GM23248 (cell line): ENCODE measurements around the gene GLIPR1L2. TPM values are rescaled to one million over a fixed set of nuclear protein-coding genes. Genes with fewer than 3 reads are reported as not detected.
A peak's percentile ranks its signal among the peaks of the same experiment; 100 is the strongest.
"Not testable (repeated sequence)": the region's sequence is repeated elsewhere in the genome, so short reads cannot be mapped to it uniquely, and the experiment has no call there.

Experiments
- DNase-seq: peaks from one replicate; pipeline ENCODE4 v3.0.0-alpha.2; 2015
- H2AFZ ChIP-seq: fragments of 200-600 bp; sonication (generic); 2 replicates; pipeline ENCODE4 v1.6.1; 2016; ENCODE audit warnings: antibody characterized with exemption
- H3F3A ChIP-seq: fragments of 200-600 bp; sonication (generic); 2 replicates; pipeline ENCODE4 v1.6.1; 2016; ENCODE audit warnings: mild to moderate bottlenecking, antibody characterized with exemption, mixed run types; ENCODE audit not compliant: insufficient read depth
- H3K27ac ChIP-seq: fragments of 200-600 bp; sonication (generic); 2 replicates; pipeline ENCODE4 v1.5.1; 2016; ENCODE audit warnings: mild to moderate bottlenecking
- H3K27me3 ChIP-seq: fragments of 200-600 bp; sonication (generic); replicated peaks from 2 replicates; pipeline ENCODE4 v1.6.1; 2016; ENCODE audit warnings: mild to moderate bottlenecking; ENCODE audit not compliant: insufficient read depth
- H3K36me3 ChIP-seq: fragments of 200-600 bp; sonication (generic); 2 replicates; pipeline ENCODE4 v1.6.1; 2016; ENCODE audit warnings: low read depth, mild to moderate bottlenecking
- H3K4me1 ChIP-seq: fragments of 200-600 bp; sonication (generic); 2 replicates; pipeline ENCODE4 v1.6.1; 2016; ENCODE audit warnings: mild to moderate bottlenecking; ENCODE audit not compliant: insufficient read depth
- H3K4me2 ChIP-seq: fragments of 200-600 bp; sonication (generic); one replicate; pipeline ENCODE4 v1.6.1; 2016; ENCODE audit warnings: mild to moderate bottlenecking; ENCODE audit not compliant: unreplicated experiment
- H3K4me3 ChIP-seq: fragments of 200-600 bp; sonication (generic); 2 replicates; pipeline ENCODE4 v1.5.1; 2016; ENCODE audit warnings: mild to moderate bottlenecking
- H3K79me2 ChIP-seq: fragments of 200-600 bp; sonication (generic); 2 replicates; pipeline ENCODE4 v1.6.1; 2016; ENCODE audit warnings: mild to moderate bottlenecking; ENCODE audit not compliant: insufficient read depth
- H3K9ac ChIP-seq: fragments of 200-600 bp; sonication (generic); 2 replicates; pipeline ENCODE4 v1.6.1; 2016; ENCODE audit warnings: mild to moderate bottlenecking
- H3K9me2 ChIP-seq: fragments of 200-600 bp; sonication (generic); 2 replicates; pipeline ENCODE4 v1.6.1; 2016; ENCODE audit warnings: mixed run types, mild to moderate bottlenecking, moderate library complexity; ENCODE audit not compliant: insufficient read depth
- H3K9me3 ChIP-seq: fragments of 200-600 bp; sonication (generic); one replicate; pipeline ENCODE4 v1.6.1; 2017; ENCODE audit warnings: low read depth
- H4K20me1 ChIP-seq: fragments of 200-600 bp; sonication (generic); 2 replicates; pipeline ENCODE4 v1.6.0; 2016; ENCODE audit not compliant: insufficient read depth
- EZH2 ChIP-seq: fragments of 200-600 bp; sonication (generic); IDR thresholded peaks from 2 replicates; pipeline ENCODE4 v1.6.1; 2018; ENCODE audit warnings: antibody characterized with exemption, mild to moderate bottlenecking; ENCODE audit not compliant: insufficient read depth, poor library complexity, severe bottlenecking
- EZH2phosphoT487 ChIP-seq: fragments of 200-600 bp; sonication (generic); IDR thresholded peaks from 2 replicates; pipeline ENCODE4 v1.6.1; 2018; ENCODE audit warnings: antibody characterized with exemption, moderate library complexity, mild to moderate bottlenecking, low read depth; ENCODE audit not compliant: insufficient read depth
- WGBS, 2 experiments: methylation state at CpG; one replicate each; pipeline ENCODE4 v1.1.6; 2015 to 2017; ENCODE audit warnings: low lambda C conversion rate in 2 of 2, low coverage in 1 of 2; ENCODE audit errors: missing lambda C conversion rate in 2 of 2; 5-methylcytosine and 5-hydroxymethylcytosine counted together
- in situ Hi-C: fragments of 300-500 bp; cut with MboI; formaldehyde crosslinking; loops from 2 replicates; pipeline ENCODE4 v1.15.0; 2020
- polyA plus RNA-seq: library from polyadenylated mRNA; unstranded; fragments of >200 nt; fragmentation: Nextera tagmentation; extraction: Ambion mirVana; gene quantifications from 2 replicates; pipeline ENCODE4 v1.2.1, GENCODE V29; 2016
- total RNA-seq: library from RNA; depleted of rRNA; stranded (reverse); fragments of >200 nt; shearing (Covaris generic); gene quantifications from 2 replicates; pipeline ENCODE4 v1.2.3, GENCODE V29; 2014

GLIPR1L2 gene
- total and polyA plus RNA-seq, 2 experiments from 2014 or later: 1.6 to 2.1 TPM

- H3K9ac ChIP-seq: no peak overlapping the region
- H3K27me3 ChIP-seq: no peaks in the 10 kb centered on the region
- H2AFZ ChIP-seq: no peak overlapping the region
- H3K9me2 ChIP-seq: peaks cover 6% of the 10 kb centered on the region; the same call in 1 of the 2 replicates
- DNase-seq: peak; percentile 46
- H4K20me1 ChIP-seq: no peaks in the 10 kb centered on the region
- H3F3A ChIP-seq: peaks cover 35% of the 10 kb centered on the region
- no peaks in the 10 kb centered on the region for H3K36me3 ChIP-seq
- no peak overlapping the region for H3K27ac ChIP-seq
- in situ Hi-C loops: no loop called here
- peaks cover 40% of the 10 kb centered on the region for H3K4me1 ChIP-seq
- TF ChIP-seq EZH2phosphoT487 (no peak), EZH2 (no peak)
- H3K4me2 ChIP-seq: peak overlapping the region; percentile 13
- no peaks in the 10 kb centered on the region for H3K9me3 ChIP-seq
- H3K79me2 ChIP-seq: no peaks in the 10 kb centered on the region
- no peak overlapping the region for H3K4me3 ChIP-seq
These were observed 49.0 kb downstream of the GLIPR1L2 start for GRCh38 chr12:75439930-75440329.

GRCh38 chr12:75441687-75442449 is 51.0 kb downstream of the GLIPR1L2 start:
- H3K9me3 ChIP-seq, H3K9ac ChIP-seq, H3K4me3 ChIP-seq, H3K9me2 ChIP-seq, H3K27me3 ChIP-seq, H4K20me1 ChIP-seq, in situ Hi-C loops, H2AFZ ChIP-seq, H3K4me2 ChIP-seq, DNase-seq, H3K36me3 ChIP-seq, H3K27ac ChIP-seq, H3K79me2 ChIP-seq: not testable (repeated sequence)
- Histone ChIP-seq H3K4me1 (peaks cover 55% of the 10 kb centered on the region), H3F3A (peaks cover 36% of the 10 kb centered on the region)
- WGBS, 2 experiments: 63 to 83% methylated on average over 4 of the region's 4 CpGs

GRCh38 chr12:75442454-75442853 is 51.6 kb downstream of the GLIPR1L2 start:
- H3K9ac ChIP-seq, DNase-seq, H3K79me2 ChIP-seq, in situ Hi-C loops, H3K27me3 ChIP-seq, H3K9me2 ChIP-seq, H3K36me3 ChIP-seq, H3K4me2 ChIP-seq, H2AFZ ChIP-seq, H4K20me1 ChIP-seq, H3K4me3 ChIP-seq, H3K9me3 ChIP-seq, H3K27ac ChIP-seq: not testable (repeated sequence)
- WGBS, 2 experiments: 65 to 71% methylated on average over 3 of the region's 3 CpGs
- peaks cover 41% of the 10 kb centered on the region for H3F3A ChIP-seq
- H3K4me1 ChIP-seq: peaks cover 60% of the 10 kb centered on the region

GRCh38 chr12:75443709-75444108 is 52.8 kb downstream of the GLIPR1L2 start:
- TF ChIP-seq EZH2 (no peak), EZH2phosphoT487 (no peak)
- H3K4me2 ChIP-seq: peak overlapping the region; percentile 59
- H3K79me2 ChIP-seq: no peaks in the 10 kb centered on the region
- WGBS, 2 experiments: 65 to 66% methylated on average over 3 of the region's 3 CpGs
- in situ Hi-C loops: no loop called here
- peaks cover 66% of the 10 kb centered on the region for H3K4me1 ChIP-seq
- H2AFZ ChIP-seq: no peak overlapping the region
- H4K20me1 ChIP-seq: no peaks in the 10 kb centered on the region
- peak overlapping the region; percentile 56 for H3K27ac ChIP-seq
- no peaks in the 10 kb centered on the region for H3K27me3 ChIP-seq
- peak overlapping the region; percentile 28; the same call in 1 of the 2 replicates for H3K4me3 ChIP-seq
- H3K36me3 ChIP-seq: no peaks in the 10 kb centered on the region
- H3K9me2 ChIP-seq: peaks cover 6% of the 10 kb centered on the region; the same call in 1 of the 2 replicates
- H3K9me3 ChIP-seq: no peaks in the 10 kb centered on the region
- no peak for DNase-seq
- H3K9ac ChIP-seq: no peak overlapping the region
- H3F3A ChIP-seq: peaks cover 47% of the 10 kb centered on the region
